Measurements from ENCODE around the gene IFT25. TPM values are rescaled to one million over a fixed set of nuclear protein-coding genes. Genes with fewer than 3 reads are reported as not detected.
"Not testable (repeated sequence)": the region's sequence is repeated elsewhere in the genome, so short reads cannot be mapped to it uniquely, and the experiment has no call there.

Gene IFT25
- total RNA-seq, 4 donors from 2014 or later = 17.4 to 20.8 (median 17.6) TPM

- no peaks in the 10 kb centered on the region for H3K9me3 ChIP-seq
- no peak overlapping the region for H3K4me3 ChIP-seq
- WGBS = 94% methylated on average over 2 of the region's 2 CpGs
- H3K4me1 ChIP-seq = peaks cover 13 to 27% (median 22%) of the 10 kb centered on the region in 4 donors
- TF ChIP-seq EP300 (IDR thresholded peaks at IDR 0.05) (no peak), POLR2AphosphoS5 (IDR thresholded peaks at IDR 0.05) (no peak), CTCF (IDR thresholded peaks at IDR 0.05) (no peak), POLR2A (IDR thresholded peaks at IDR 0.05; ENCODE audit: low read depth) (no peak)
- H3K27me3 ChIP-seq = no peaks in the 10 kb centered on the region
- no peak overlapping the region for H3K27ac ChIP-seq (replicated peaks in 1 of 4)
- intact Hi-C loops (cut with DNase I) = no loop called here
- peaks cover 0 to 20% (median 13%) of the 10 kb centered on the region in 4 donors for H3K36me3 ChIP-seq
- DNase-seq (ENCODE audit: extremely low spot score) = no peak
Observed at GRCh38 chr1:53891018-53891417, 54.5 kb downstream of the IFT25 start.

- H3K4me1 ChIP-seq = peaks cover 13 to 26% (median 21%) of the 10 kb centered on the region in 4 donors
- no peak for DNase-seq (ENCODE audit: extremely low spot score)
- no peak for TF ChIP-seq POLR2A (IDR thresholded peaks at IDR 0.05; ENCODE audit: low read depth)
- TF ChIP-seq EP300 (IDR thresholded peaks at IDR 0.05) = no peak
- TF ChIP-seq CTCF (IDR thresholded peaks at IDR 0.05) = no peak
- no peak for TF ChIP-seq POLR2AphosphoS5 (IDR thresholded peaks at IDR 0.05)
- 86% methylated on average over 7 of the region's 7 CpGs for WGBS
- H3K36me3 ChIP-seq = peaks cover 0 to 25% (median 15%) of the 10 kb centered on the region in 4 donors
- intact Hi-C loops (cut with DNase I) = no loop called here
- peak overlapping the region; percentile 79 to 91 (median 81) for H3K27ac ChIP-seq (replicated peaks in 1 of 4)
- peak overlapping the region; percentile 86 to 98 (median 90) for H3K4me3 ChIP-seq
- H3K27me3 ChIP-seq = no peaks in the 10 kb centered on the region
- no peaks in the 10 kb centered on the region for H3K9me3 ChIP-seq
Observed at GRCh38 chr1:53890522-53890941, 55.0 kb downstream of the IFT25 start.

GRCh38 chr1:53889304-53890298, 55.9 kb downstream of the IFT25 start, which contains the start of gene YIPF1:
Gene YIPF1 (minus strand): TSS chr1:53889797. CDS start chr1:53888937, 860 bp downstream.
- 2% methylated on average over 37 of the region's 62 CpGs for WGBS

GRCh38 chr1:53888681-53889080, 56.8 kb downstream of the IFT25 start:
- no peak for DNase-seq (ENCODE audit: extremely low spot score)
- Histone ChIP-seq H3K4me1 (peaks cover 13 to 26% (median 21%) of the 10 kb centered on the region in 4 donors), H3K9me3 (no peaks in the 10 kb centered on the region), H3K36me3 (peaks cover 0 to 39% (median 16%) of the 10 kb centered on the region in 4 donors), H3K4me3 (peak overlapping the region; percentile 86 to 98 (median 90)), H3K27me3 (no peaks in the 10 kb centered on the region), H3K27ac (replicated peaks in 1 of 4) (peak overlapping the region; percentile 79 to 91 (median 81))
- no peak for TF ChIP-seq EP300 (IDR thresholded peaks at IDR 0.05)
- intact Hi-C loops (cut with DNase I) = loop anchor here (5.0 kb wide), 1 partner anchor 159 kb away; no protein-coding TSS in a partner anchor
- WGBS = 57% methylated on average over 2 of the region's 2 CpGs

More at GRCh38 chr1:53889304-53890298, 55.9 kb downstream of the IFT25 start, which contains the start of gene YIPF1:
- H3K9me3 ChIP-seq = no peaks in the 10 kb centered on the region
- peak within 1 kb of the TSS; percentile 86 to 98 (median 90) for H3K4me3 ChIP-seq
- intact Hi-C loops (cut with DNase I) = loop anchor here (5.0 kb wide), 1 partner anchor 158 kb away; no protein-coding TSS in a partner anchor
- H3K4me1 ChIP-seq = peaks cover 13 to 26% (median 21%) of the 10 kb centered on the region in 4 donors
- TF ChIP-seq POLR2AphosphoS5 (IDR thresholded peaks at IDR 0.05) (peak; percentile 81 to 85), POLR2A (IDR thresholded peaks at IDR 0.05; ENCODE audit: low read depth) (peak; percentile 68), EP300 (IDR thresholded peaks at IDR 0.05) (no peak), CTCF (IDR thresholded peaks at IDR 0.05) (no peak)
- no peaks in the 10 kb centered on the region for H3K27me3 ChIP-seq
- H3K27ac ChIP-seq (replicated peaks in 1 of 4) = peak within 1 kb of the TSS; percentile 79 to 91 (median 81)
- DNase-seq (ENCODE audit: extremely low spot score) = peak; percentile 97
- peaks cover 0 to 34% (median 16%) of the 10 kb centered on the region in 4 donors for H3K36me3 ChIP-seq

- DNase-seq (ENCODE audit: extremely low spot score); H3K4me1 ChIP-seq; H3K27ac ChIP-seq (replicated peaks in 1 of 4); H3K27me3 ChIP-seq; H3K4me3 ChIP-seq; intact Hi-C loops (cut with DNase I); H3K9me3 ChIP-seq: not testable (repeated sequence)
- WGBS = 95% methylated on average over 6 of the region's 6 CpGs
- peaks cover 10 to 77% (median 42%) of the 10 kb centered on the region in 4 donors for H3K36me3 ChIP-seq
Observed at GRCh38 chr1:53883600-53883999, 61.9 kb downstream of the IFT25 start.

GRCh38 chr1:53881853-53882252, 63.6 kb downstream of the IFT25 start:
- WGBS = 97% methylated on average over 2 of the region's 2 CpGs
- DNase-seq (ENCODE audit: extremely low spot score); H3K4me3 ChIP-seq; H3K4me1 ChIP-seq; H3K27me3 ChIP-seq; H3K9me3 ChIP-seq; intact Hi-C loops (cut with DNase I); H3K27ac ChIP-seq (replicated peaks in 1 of 4): not testable (repeated sequence)
- peaks cover 21 to 83% (median 51%) of the 10 kb centered on the region in 4 donors for H3K36me3 ChIP-seq
